ENCODE measurements around the gene TMEM63B. TPM values are rescaled to one million over a fixed set of nuclear protein-coding genes. Genes with fewer than 3 reads are reported as not detected.

TMEM63B gene
- 10 to 100 TPM; 14.5 to 15.3 TPM for total RNA-seq

DNA sequence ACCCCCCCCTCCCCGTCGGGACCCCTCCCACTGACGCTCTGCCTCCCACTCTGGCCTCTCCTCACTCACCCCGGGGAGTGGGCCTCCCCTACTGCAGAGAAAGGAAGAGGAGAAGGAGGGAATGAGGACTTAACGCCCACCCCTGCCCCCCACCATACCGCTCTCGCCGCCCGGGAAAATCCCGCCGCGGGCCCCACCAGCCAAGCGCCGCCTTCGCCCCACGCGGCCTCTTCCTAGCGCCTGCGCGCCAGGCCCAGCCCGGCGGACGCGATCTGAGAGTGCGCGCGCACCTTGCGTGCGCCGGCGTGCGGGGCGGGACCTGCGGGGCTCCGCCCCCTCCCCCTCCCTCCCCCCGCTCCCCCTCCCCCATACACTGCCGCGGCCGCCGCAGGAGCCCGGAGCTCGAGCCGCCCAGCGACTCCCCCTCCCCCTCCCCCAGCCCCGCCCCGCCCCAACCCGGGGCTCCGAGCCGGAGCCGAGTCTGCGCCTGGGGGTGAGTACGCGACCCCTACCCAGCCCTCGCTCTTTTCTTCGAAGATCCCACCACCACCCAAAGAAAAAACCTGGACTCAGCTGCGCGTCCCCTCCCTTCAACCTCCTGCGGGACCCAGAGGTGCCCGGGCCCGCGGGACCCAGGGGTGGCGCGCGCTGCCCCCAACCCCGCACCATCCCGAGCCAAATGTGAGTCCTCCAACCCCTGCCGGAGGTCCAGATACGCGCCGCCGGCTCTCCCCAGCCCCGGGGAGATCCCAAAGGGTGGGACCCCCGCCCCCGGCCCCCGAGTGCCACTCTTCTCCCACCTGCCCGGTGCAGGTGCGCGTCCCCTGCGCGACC lies at the start of gene TMEM63B, which contains the start of gene MRPL14:
TMEM63B (plus strand) TSS at position 369 of the 834 bp plus-strand sequence. CDS start 7,031 bp downstream, outside the sequence.
MRPL14 (minus strand) TSS at position 267 of the 834 bp plus-strand sequence. CDS start 10,841 bp downstream, outside the sequence.
- Mint-ChIP-seq H3K9me3 (no peaks in the 10 kb centered on the region), H3K27ac (peak within 1 kb of the TSS; percentile 92), H3K4me1 (peaks cover 60% of the 10 kb centered on the region), H3K4me3 (peak within 1 kb of the TSS; percentile 92), H3K27me3 (no peaks in the 10 kb centered on the region), H3K36me3 (ENCODE audit: low read depth) (peaks cover 26% of the 10 kb centered on the region)
- DNase-seq, result peak; percentile 86
- ChIA-PET POLR2A (no interaction called here), CTCF (interaction anchor here (0.8 kb wide), 1 partner anchor 94 kb away, joined by 3 read pairs; no protein-coding TSS in a partner anchor)

DNA sequence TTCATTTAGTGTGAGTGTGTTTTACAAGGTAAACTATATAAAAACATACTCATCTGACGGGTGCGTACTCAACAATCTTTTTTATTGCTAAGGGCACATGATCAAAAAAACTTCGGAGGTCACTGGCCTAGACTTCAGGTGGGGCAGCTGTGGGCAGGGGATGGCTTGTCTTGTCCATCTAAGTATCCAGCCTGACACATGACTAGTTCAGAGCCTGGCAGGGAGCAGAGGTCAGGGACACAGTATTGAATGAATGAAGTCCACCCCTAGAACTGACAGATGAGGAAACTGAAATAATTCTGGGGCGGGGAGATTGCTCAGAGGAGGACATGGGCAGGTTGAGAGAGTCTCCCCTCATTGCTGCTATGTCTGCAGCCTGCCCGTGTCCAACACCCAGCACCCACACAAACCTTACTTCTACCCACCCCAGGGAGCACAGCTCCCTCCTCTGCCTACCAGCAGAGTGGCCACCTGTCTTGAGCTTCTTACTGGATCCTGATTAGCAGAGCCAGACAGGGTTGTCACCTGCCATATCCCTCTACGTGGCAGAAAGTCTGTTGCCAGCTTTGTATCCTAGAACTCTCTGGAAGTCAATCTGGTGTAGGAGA lies 49.0 kb upstream of the TMEM63B start:
- ChIA-PET CTCF (interaction anchor here (0.7 to 3.4 kb wide), 28 partner anchors 7 to 769 kb away, joined by 3 to 45 read pairs (median 3); partner anchors contain the start of genes RSPH9 and VEGFA), POLR2A (no interaction called here)
- Mint-ChIP-seq H3K36me3 (ENCODE audit: low read depth) (no peaks in the 10 kb centered on the region), H3K27ac (no peak overlapping the region), H3K4me1 (peaks cover 23% of the 10 kb centered on the region), H3K27me3 (peaks cover 2% of the 10 kb centered on the region), H3K9me3 (no peaks in the 10 kb centered on the region), H3K4me3 (no peak overlapping the region)
- DNase-seq, result no peak

DNA sequence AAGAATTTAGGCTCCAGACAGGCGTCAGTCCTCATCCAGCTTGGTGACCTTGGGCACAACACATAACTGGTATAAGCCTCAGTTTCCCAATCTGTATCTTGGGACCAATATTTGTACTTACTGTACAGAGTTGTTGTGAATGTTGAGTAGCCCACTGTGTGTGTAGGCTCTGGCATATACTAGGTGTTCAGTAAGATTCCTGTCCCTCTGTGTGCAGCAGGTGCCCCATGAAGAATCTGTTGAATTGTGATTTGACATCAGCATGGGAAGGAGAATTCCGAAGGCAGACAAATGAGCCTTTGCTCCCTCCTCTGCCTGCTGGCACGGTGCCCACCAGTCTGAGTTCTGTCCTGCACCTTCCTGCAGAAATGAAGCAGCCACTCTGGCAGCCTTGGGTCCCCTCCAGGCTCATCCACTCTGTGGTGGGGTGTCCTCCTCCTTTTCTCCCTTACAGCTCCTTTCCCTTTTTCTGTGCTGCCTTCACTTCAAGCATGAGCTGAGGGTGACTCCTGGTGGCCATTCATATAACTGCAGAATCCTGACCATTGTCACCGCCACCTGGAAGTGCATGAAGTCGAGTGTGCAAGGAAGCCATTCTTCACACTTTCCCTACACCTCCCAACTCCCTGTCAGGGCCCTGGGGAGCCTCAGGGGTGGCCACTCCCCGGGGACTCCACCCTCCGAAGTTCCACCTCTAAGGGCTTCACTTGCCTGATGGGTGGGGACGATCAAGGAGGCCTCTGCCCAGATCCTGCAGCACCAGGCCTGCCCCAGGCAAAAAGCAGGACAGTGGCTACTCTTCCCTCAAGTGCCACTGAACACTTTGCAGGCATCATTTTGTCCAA lies 48.3 kb upstream of the TMEM63B start:
- H3K27me3 Mint-ChIP-seq, result peaks cover 2% of the 10 kb centered on the region
- no peaks in the 10 kb centered on the region for H3K9me3 Mint-ChIP-seq
- POLR2A ChIA-PET, result no interaction called here
- no peak overlapping the region for H3K4me3 Mint-ChIP-seq
- CTCF ChIA-PET, result interaction anchor here (0.7 to 3.4 kb wide), 33 partner anchors 8 to 770 kb away, joined by 3 to 45 read pairs (median 3); partner anchors contain the start of genes RSPH9 and VEGFA
- H3K27ac Mint-ChIP-seq, result no peak overlapping the region
- H3K36me3 Mint-ChIP-seq (ENCODE audit: low read depth), result no peaks in the 10 kb centered on the region
- peaks cover 17% of the 10 kb centered on the region for H3K4me1 Mint-ChIP-seq
- DNase-seq, result peak; percentile 78

DNA sequence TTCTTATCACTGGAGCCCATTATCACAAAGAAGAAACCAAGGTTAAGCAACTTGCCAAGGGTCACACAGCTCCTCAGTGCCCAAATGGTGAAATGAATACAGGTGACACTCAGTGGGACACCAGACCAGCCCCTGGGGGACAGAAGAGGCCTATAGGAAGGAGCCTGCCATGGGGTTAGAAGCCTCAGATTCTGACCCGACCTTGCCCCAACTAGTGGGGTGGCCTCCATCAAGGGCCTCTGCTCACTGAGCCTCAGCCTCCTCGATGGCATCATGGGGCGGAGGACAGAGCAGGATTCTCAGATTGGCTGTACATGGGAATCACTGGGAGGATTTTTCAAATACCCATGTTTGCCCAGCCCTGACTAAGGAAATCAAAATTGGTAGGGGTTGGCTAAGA lies 47.7 kb upstream of the TMEM63B start:
- DNase-seq, result no peak
- H3K4me1 Mint-ChIP-seq, result peaks cover 11% of the 10 kb centered on the region
- ChIA-PET CTCF (interaction anchor here (0.7 to 3.4 kb wide), 26 partner anchors 8 to 1065 kb away, joined by 3 to 45 read pairs (median 4); partner anchors contain the start of genes KLHDC3, RSPH9 and VEGFA), POLR2A (no interaction called here)
- H3K9me3 Mint-ChIP-seq, result no peaks in the 10 kb centered on the region
- H3K27ac Mint-ChIP-seq, result no peak overlapping the region
- no peak overlapping the region for H3K4me3 Mint-ChIP-seq
- peaks cover 2% of the 10 kb centered on the region for H3K27me3 Mint-ChIP-seq
- no peaks in the 10 kb centered on the region for H3K36me3 Mint-ChIP-seq (ENCODE audit: low read depth)

DNA sequence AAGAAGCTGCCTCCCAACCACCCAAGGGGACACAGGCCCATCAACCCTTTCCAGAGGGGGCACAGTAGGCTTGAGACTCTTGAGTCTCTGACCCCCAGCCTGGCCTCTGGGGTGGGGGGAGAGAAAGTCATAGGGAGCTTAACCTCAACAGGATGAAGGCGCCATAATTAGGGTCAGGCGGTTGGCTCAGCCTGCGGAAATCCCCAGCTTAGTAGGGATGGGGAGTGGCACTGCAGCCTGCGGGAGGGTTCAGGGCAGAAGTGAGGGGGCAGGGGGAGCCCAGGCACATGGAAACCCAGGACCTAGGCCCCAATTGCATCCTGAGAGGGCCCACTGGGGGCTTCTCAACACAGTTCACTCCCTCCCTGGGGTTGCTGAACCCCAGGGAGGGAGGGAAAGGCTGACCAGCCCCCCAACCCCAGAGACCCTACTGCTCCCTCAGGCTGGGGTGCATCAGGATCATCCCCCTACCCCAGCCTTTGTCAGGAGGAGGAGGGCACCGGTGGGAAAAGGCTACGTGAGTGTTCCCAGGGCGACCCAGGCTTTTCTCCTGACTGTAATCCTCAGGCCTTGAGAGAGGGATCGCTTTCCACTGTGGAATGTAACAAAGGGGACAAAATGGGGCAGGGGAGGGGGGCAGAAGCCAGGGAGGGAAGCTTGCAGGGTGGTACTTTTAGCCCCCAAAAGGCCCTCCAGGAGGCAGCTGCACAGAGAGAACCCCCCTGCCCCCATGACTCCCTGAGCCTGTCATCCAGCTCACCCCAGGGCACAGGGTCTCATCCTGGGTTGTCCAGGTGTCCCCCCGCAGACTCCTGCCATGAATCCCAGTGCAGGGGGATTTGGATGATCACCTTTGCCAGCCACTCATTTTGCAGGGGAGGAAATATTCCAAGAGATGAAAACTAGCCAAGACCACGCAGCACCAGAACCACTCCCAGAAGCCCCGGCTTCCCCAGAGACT lies 46.5 kb upstream of the TMEM63B start:
- H3K27me3 Mint-ChIP-seq, result peaks cover 2% of the 10 kb centered on the region
- CTCF ChIA-PET, result interaction anchor here (0.6 to 3.4 kb wide), 11 partner anchors 8 to 579 kb away, joined by 3 to 45 read pairs (median 5); partner anchors contain the start of gene VEGFA
- H3K4me1 Mint-ChIP-seq, result peaks cover 8% of the 10 kb centered on the region
- no peaks in the 10 kb centered on the region for H3K9me3 Mint-ChIP-seq
- no peak for DNase-seq
- POLR2A ChIA-PET, result no interaction called here
- no peaks in the 10 kb centered on the region for H3K36me3 Mint-ChIP-seq (ENCODE audit: low read depth)
- H3K27ac Mint-ChIP-seq, result no peak overlapping the region
- no peak overlapping the region for H3K4me3 Mint-ChIP-seq

DNA sequence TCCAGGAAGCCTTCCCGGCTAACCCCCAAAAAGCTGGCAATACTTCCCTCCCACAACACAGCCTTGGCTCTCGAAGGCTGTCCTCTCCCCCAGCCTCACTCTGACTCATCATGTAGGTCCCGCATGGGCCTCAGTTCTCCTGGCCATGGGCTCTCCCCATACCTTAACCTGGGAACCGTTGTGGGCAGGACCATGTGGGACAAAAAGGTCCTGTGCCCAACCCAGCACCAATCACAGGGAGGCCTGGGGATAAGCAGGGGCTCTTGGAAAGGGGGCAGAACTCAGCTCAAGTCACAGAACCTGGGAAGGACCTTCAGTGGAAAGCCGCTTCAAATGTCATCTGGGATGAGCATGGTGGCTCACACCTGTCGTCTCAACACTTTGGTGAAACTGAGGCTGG lies 45.6 kb upstream of the TMEM63B start:
- H3K36me3 Mint-ChIP-seq (ENCODE audit: low read depth), result no peaks in the 10 kb centered on the region
- ChIA-PET POLR2A (no interaction called here), CTCF (interaction anchor here (1.1 to 3.0 kb wide), 2 partner anchors 7 to 13 kb away, joined by 3 to 22 read pairs; no protein-coding TSS in a partner anchor)
- DNase-seq, result no peak
- H3K27me3 Mint-ChIP-seq, result peaks cover 2% of the 10 kb centered on the region
- H3K4me1 Mint-ChIP-seq, result peaks cover 8% of the 10 kb centered on the region
- H3K4me3 Mint-ChIP-seq, result no peak overlapping the region
- no peak overlapping the region for H3K27ac Mint-ChIP-seq
- no peaks in the 10 kb centered on the region for H3K9me3 Mint-ChIP-seq

DNA sequence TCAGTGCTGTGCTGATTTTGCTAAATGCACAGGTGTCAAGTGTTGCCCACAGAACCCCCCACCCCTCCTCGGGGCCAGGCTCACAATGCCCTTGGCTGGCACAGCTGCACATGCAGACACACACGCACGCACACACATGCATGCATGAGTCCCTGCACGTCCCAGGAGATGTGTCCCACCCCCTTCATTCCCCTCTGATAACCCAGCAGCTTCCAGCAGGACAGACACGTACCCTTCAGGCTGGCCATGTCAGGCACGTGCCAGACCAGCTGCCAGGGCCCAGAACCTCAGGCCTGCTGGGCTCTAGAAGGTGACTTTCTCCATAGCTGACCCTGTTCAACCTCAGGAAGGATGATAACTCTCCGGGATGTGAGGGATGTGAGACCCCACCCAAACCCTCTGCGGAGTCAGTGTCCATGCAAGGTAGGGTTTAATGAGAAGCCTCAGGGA lies 44.5 kb upstream of the TMEM63B start:
- peaks cover 2% of the 10 kb centered on the region for H3K27me3 Mint-ChIP-seq
- no peaks in the 10 kb centered on the region for H3K9me3 Mint-ChIP-seq
- H3K4me1 Mint-ChIP-seq, result peaks cover 8% of the 10 kb centered on the region
- H3K27ac Mint-ChIP-seq, result no peak overlapping the region
- H3K4me3 Mint-ChIP-seq, result no peak overlapping the region
- POLR2A ChIA-PET, result no interaction called here
- no peaks in the 10 kb centered on the region for H3K36me3 Mint-ChIP-seq (ENCODE audit: low read depth)
- DNase-seq, result no peak
- CTCF ChIA-PET, result interaction anchor here (0.9 to 2.0 kb wide), 5 partner anchors 22 to 358 kb away, joined by 3 to 9 read pairs (median 3); partner anchors contain the start of gene VEGFA

DNA sequence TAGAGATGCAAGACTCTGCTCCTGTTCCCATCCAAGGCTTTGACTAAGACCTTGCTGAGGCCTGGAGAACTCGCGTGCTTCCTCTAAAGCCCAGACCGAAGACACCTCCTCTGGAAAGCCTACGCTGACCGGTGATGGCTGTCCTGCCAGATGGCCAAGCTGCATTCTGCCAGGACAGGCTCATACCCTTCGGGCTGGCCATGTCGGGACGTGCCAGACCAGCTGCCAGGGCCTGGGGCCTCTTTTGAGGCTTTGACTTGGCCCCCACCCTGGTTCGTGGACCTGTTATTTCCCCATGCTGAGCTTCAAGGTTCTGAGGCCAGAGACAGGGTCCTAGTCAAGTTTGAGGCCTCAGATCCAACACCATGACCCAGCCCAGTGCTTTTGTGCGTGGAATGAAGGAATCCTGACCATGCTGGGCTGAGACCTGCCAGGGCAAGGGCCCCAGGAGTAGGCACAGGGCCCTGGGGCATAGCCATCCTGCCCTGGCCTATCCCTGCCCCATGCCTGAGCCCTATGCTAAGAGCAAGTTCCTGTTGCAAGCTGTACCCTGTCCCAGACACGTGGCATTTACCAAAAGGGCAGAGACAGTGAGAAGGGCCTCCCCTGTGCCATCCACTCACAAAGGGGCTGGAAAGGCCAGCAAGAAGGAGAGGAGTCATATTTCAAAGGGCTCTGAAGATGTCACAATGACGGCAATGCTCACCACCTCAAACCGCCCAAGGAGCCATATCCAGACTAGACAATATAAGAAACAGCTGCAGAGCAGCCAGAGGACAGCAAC lies 42.9 kb upstream of the TMEM63B start:
- DNase-seq, result no peak
- Mint-ChIP-seq H3K36me3 (ENCODE audit: low read depth) (no peaks in the 10 kb centered on the region), H3K4me1 (peaks cover 4% of the 10 kb centered on the region), H3K27ac (no peak overlapping the region), H3K27me3 (no peaks in the 10 kb centered on the region), H3K9me3 (no peaks in the 10 kb centered on the region), H3K4me3 (no peak overlapping the region)
- ChIA-PET CTCF (interaction anchor here (0.9 to 2.9 kb wide), 6 partner anchors 10 to 315 kb away, joined by 3 to 22 read pairs (median 4); partner anchors contain the start of gene VEGFA), POLR2A (no interaction called here)

DNA sequence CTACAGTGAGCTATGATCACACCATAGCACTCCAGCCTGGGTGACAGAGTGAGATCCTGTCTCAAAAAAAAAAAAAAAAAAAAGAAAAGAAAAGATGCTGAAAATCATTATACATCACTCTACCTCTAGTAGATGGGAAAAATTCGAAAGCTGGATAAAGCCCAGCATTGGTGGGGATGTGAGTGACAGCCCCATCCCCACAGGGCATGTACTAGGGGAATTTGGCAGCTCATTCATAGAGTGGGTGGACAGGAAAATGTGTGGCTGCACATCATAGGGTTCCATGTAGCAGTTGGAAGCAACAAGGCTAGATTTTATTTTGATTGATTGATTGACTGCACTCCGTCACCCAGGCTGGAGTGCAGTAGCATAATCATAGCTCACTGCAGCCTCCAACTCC lies 42.1 kb upstream of the TMEM63B start:
- ChIA-PET POLR2A (no interaction called here), CTCF (interaction anchor here (0.6 to 2.9 kb wide), 6 partner anchors 11 to 1106 kb away, joined by 3 to 22 read pairs (median 4); partner anchors contain the start of gene PEX6)
- no peaks in the 10 kb centered on the region for H3K9me3 Mint-ChIP-seq
- H3K27me3 Mint-ChIP-seq, result no peaks in the 10 kb centered on the region
- peaks cover 3% of the 10 kb centered on the region for H3K4me1 Mint-ChIP-seq
- no peak overlapping the region for H3K27ac Mint-ChIP-seq
- H3K36me3 Mint-ChIP-seq (ENCODE audit: low read depth), result no peaks in the 10 kb centered on the region
- H3K4me3 Mint-ChIP-seq, result no peak overlapping the region
- no peak for DNase-seq

DNA sequence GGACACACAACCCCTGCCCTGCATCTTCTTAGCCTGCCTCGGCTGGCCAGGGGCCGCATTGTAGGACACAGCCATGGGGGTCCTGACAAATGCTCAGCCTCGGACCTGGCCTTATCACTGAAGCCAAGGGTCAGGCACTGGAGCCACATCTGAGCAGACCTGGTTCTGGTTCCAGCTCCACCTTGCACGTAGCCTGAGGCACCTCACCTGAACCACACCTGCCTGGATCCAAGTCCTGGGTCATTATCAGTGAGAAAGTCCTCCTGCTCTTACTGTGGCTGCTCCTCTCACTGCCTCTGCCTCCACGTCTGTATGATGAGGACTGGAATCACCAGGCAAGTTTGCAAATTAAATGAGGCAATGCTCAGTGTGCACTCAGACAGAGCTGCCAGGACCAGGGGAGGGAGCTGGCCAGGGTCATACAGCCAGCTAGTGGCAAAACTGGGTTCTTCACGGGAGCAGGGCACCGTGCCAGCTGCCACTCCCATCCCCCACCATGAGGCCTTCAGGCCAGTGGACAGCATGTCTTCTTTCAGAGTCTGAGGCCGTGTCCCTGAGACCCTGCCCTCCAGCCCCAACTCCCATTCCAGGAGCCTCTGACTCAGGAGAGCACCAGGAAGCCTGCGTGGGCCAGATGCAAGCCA lies 40.3 kb upstream of the TMEM63B start:
- ChIA-PET CTCF (interaction anchor here (1.1 to 2.9 kb wide), 3 partner anchors 13 to 318 kb away, joined by 3 to 22 read pairs (median 4); no protein-coding TSS in a partner anchor), POLR2A (no interaction called here)
- Mint-ChIP-seq H3K9me3 (no peaks in the 10 kb centered on the region), H3K36me3 (ENCODE audit: low read depth) (no peaks in the 10 kb centered on the region), H3K4me3 (no peak overlapping the region), H3K27me3 (no peaks in the 10 kb centered on the region), H3K27ac (no peak overlapping the region), H3K4me1 (no peaks in the 10 kb centered on the region)
- DNase-seq, result no peak

Measured in activated CD4-positive, alpha-beta T cell treated with anti-CD3 and anti-CD28 coated beads, Interleukin-2, amount 10 ng/mL, durations not matched to agents 7 days and 5 days (primary cell).